A549 (cell line): ENCODE measurements around the gene GSTM5. TPM values are rescaled to one million over a fixed set of nuclear protein-coding genes. Genes with fewer than 3 reads are reported as not detected.

Experiments
- ATAC-seq, 2 experiments: fragments of 200-7000 bp in 1 of 2; fragments of >200 bp in 1 of 2; cut with Nextera tagmentation in 1 of 2; cut with Tn5 transposase in 1 of 2; 3 replicates each; pipeline versions ENCODE4 v1.8.0 to v1.9.1; 2018 to 2020; ENCODE audit warnings: mild to moderate bottlenecking in 1 of 2, moderate library complexity in 1 of 2
- CTCF ChIA-PET: fragments of 300-600 bp; sonication (Branson Sonifier 250); formaldehyde crosslinking; extraction: SDS; loops from one replicate; lab custom pipeline; 2021; ENCODE audit warnings: antibody characterized with exemption, inconsistent platforms; lab: Yijun Ruan, JAX
- POLR2A ChIA-PET: fragments of 350-600 bp; formaldehyde crosslinking; extraction: SDS; loops from one replicate; lab custom pipeline; 2021; ENCODE audit warnings: antibody characterized with exemption, inconsistent platforms; lab: Yijun Ruan, JAX
- DNase-seq, 2 experiments: peaks; one replicate each; pipeline versions ENCODE4 v3.0.0 to v3.0.0-alpha.2; 2011 to 2016; ENCODE audit warnings: low read depth in 1 of 2, low spot score in 1 of 2
- FAIRE-seq: peaks from 2 replicates; lab custom pipeline; 2011; peaks lifted over from hg19 to GRCh38; lab: Jason Lieb, UNC
- H3K27ac ChIP-seq, 2 experiments: fragments of >200 bp; sonication (Bioruptor Twin); formaldehyde crosslinking; 3 replicates each; pipeline ENCODE4 v1.5.1; 2016 to 2017
- H3K4me1 ChIP-seq: fragments of >200 bp; sonication (Bioruptor Twin); formaldehyde crosslinking; 3 replicates; pipeline ENCODE4 v1.6.1; 2016
- H3K4me2 ChIP-seq: fragments of >200 bp; sonication (Bioruptor Twin); formaldehyde crosslinking; 3 replicates; pipeline ENCODE4 v1.6.1; 2016
- H3K4me3 ChIP-seq: fragments of >200 bp; sonication (Bioruptor Twin); formaldehyde crosslinking; 3 replicates; pipeline ENCODE4 v1.5.1; 2016
- H3K9me3 ChIP-seq: fragments of >200 bp; sonication (Bioruptor Twin); formaldehyde crosslinking; 3 replicates; pipeline ENCODE4 v1.6.1; 2016
- BHLHE40 ChIP-seq: IDR thresholded peaks from 2 replicates; pipeline ENCODE4 v1.6.1; 2012; ENCODE audit warnings: low read depth, low read length, inconsistent platforms
- CBX8 ChIP-seq: fragments of 200-600 bp; sonication (generic); IDR thresholded peaks from 2 replicates; pipeline ENCODE4 v1.6.1; 2016
- CEBPB ChIP-seq, 2 experiments: fragments of >200 bp in 1 of 2; sonication (Bioruptor Twin) in 1 of 2; formaldehyde crosslinking in 1 of 2; IDR thresholded peaks; 2 replicates each; pipeline ENCODE4 v1.6.1; 2012 to 2016
- CHD4 ChIP-seq: fragments of 200-600 bp; sonication (generic); IDR thresholded peaks from 2 replicates; pipeline ENCODE4 v1.6.1; 2016; ENCODE audit warnings: antibody characterized with exemption, mild to moderate bottlenecking, borderline replicate concordance
- EHMT2 ChIP-seq: fragments of 200-600 bp; sonication (generic); IDR thresholded peaks from 2 replicates; pipeline ENCODE4 v1.6.1; 2016; ENCODE audit warnings: antibody characterized with exemption, low read depth, mild to moderate bottlenecking, moderate library complexity
- GATA3 ChIP-seq: IDR thresholded peaks from 2 replicates; pipeline ENCODE4 v1.6.1; 2012; ENCODE audit warnings: borderline replicate concordance
- HMGXB4 ChIP-seq: fragments of 250-450 bp; sonication (Bioruptor Pico); IDR thresholded peaks from 2 replicates; pipeline ENCODE4 v1.5.0; 2021; ENCODE audit warnings: mild to moderate bottlenecking, moderate library complexity, borderline replicate concordance
- JUNB ChIP-seq: fragments of >200 bp; sonication (Bioruptor Twin); formaldehyde crosslinking; IDR thresholded peaks from 2 replicates; pipeline ENCODE4 v1.6.1; 2016
- MAFK ChIP-seq: fragments of 450-650 bp; IDR thresholded peaks from 2 replicates; pipeline ENCODE4 v1.6.1; 2014; ENCODE audit not compliant: partially characterized antibody
- RAD21 ChIP-seq, 2 experiments: fragments of >200 bp in 1 of 2; sonication (Bioruptor Twin) in 1 of 2; formaldehyde crosslinking in 1 of 2; IDR thresholded peaks in 1 of 2; conservative IDR thresholded peaks in 1 of 2; 2 replicates in 1 of 2; 3 replicates in 1 of 2; pipeline ENCODE4 v1.6.1; 2012 to 2018; ENCODE audit warnings: inconsistent platforms in 1 of 2
- RFX5 ChIP-seq: fragments of 450-650 bp; IDR thresholded peaks from 2 replicates; pipeline ENCODE4 v1.7.1; 2014; ENCODE audit warnings: antibody characterized with exemption, mild to moderate bottlenecking, moderate library complexity
- RNF2 ChIP-seq: fragments of 200-600 bp; sonication (generic); IDR thresholded peaks from 2 replicates; pipeline ENCODE4 v1.6.1; 2016; ENCODE audit warnings: low read depth, mild to moderate bottlenecking, antibody characterized with exemption, moderate library complexity, borderline replicate concordance
- ZC3H11A ChIP-seq: fragments of 450-650 bp; IDR thresholded peaks from 2 replicates; pipeline ENCODE4 v1.6.1; 2014; ENCODE audit warnings: antibody characterized with exemption, mild to moderate bottlenecking
- WGBS: methylation state at CpG from one replicate; pipeline ENCODE4 v1.1.6; 2017; ENCODE audit errors: missing lambda C conversion rate; 5-methylcytosine and 5-hydroxymethylcytosine counted together
- polyA plus RNA-seq, 4 experiments: library from polyadenylated mRNA; depleted of rRNA in 3 of 4; stranded (reverse); fragments of >200 nt; fragmentation: RNase III in 1 of 4; extraction: RNeasy Plus Mini Kit Qiagen cat#74134 plus additional on column Dnase treatment in 1 of 4; gene quantifications; 2 replicates in 3 of 4; 3 replicates in 1 of 4; pipeline ENCODE4 v1.2.3, GENCODE V29; 2011 to 2017
- TF ChIP-seq, protein P1 (sequence below): fragments of 450-650 bp; IDR thresholded peaks from 2 replicates; pipeline ENCODE4 v1.6.1; 2014; ENCODE audit warnings: antibody characterized with exemption
- TF ChIP-seq, protein P2 (sequence below): fragments of 250-450 bp; sonication (Bioruptor Pico); IDR thresholded peaks from 2 replicates; pipeline ENCODE4 v1.5.0; 2020; ENCODE audit warnings: low read depth, mild to moderate bottlenecking, moderate library complexity
- TF ChIP-seq, protein P3 (sequence below): fragments of >200 bp; sonication (Bioruptor Twin); formaldehyde crosslinking; IDR thresholded peaks from 2 replicates; pipeline ENCODE4 v1.6.1; 2016

The GSTM5 gene
- polyA plus RNA-seq, 2 of the 4 experiments (the other 2 are of a cell fraction) = not detected

DNA sequence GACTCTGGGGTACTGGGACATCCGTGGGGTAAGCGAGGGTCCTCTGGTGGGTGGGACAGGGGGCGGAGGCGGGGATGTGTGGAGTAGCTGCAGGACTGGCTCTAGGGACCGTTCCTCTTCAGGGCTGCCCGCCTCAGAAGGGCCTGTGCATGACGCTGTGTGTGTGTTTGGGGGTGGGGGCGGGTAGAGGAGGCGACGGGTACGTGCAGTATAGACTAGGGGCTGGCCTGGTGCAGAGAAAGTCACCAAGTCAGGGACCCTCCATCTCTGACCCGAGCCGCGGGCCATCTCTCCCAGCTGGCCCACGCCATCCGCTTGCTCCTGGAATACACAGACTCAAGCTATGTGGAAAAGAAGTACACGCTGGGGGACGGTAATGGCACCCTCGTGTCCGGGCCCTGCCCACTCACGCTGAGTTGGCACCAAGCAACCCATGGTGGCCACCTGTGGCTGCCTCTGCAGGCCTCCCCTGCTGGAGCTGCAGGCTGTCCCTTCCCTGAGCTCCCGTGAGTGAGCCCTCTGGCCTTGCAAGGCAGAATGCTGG lies 342 bp downstream of the GSTM5 start:
- no peaks in the 10 kb centered on the region for H3K9me3 ChIP-seq
- no peak overlapping the region for H3K4me3 ChIP-seq
- H3K27ac ChIP-seq = no peak overlapping the region
- no peaks in the 10 kb centered on the region for H3K4me1 ChIP-seq
- no peak for ATAC-seq
- ChIA-PET POLR2A (no interaction called here), CTCF (interaction anchor here (1.3 kb wide), 1 partner anchor 62 kb away, joined by 4 read pairs; no protein-coding TSS in a partner anchor)
- DNase-seq = no peak
- no peak overlapping the region for H3K4me2 ChIP-seq
- TF ChIP-seq CBX8 (no peak), RFX5 (no peak), ZC3H11A (no peak), GATA3 (no peak), RNF2 (no peak), RAD21 (conservative IDR thresholded peaks at IDR 0.05 in 1 of 2, IDR thresholded peaks at IDR 0.05 in 1 of 2) (no peak), CEBPB (IDR thresholded peaks at IDR 0.05) (no peak), JUNB (no peak), BHLHE40 (no peak)
- TF ChIP-seq, protein P1, sequence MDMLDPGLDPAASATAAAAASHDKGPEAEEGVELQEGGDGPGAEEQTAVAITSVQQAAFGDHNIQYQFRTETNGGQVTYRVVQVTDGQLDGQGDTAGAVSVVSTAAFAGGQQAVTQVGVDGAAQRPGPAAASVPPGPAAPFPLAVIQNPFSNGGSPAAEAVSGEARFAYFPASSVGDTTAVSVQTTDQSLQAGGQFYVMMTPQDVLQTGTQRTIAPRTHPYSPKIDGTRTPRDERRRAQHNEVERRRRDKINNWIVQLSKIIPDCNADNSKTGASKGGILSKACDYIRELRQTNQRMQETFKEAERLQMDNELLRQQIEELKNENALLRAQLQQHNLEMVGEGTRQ = no peak
- WGBS = 86% methylated on average over 1 of the region's 22 CpGs
- FAIRE-seq = no peak

GRCh38 chr1:109713636-109714035 lies 1.6 kb downstream of the GSTM5 start:
- POLR2A ChIA-PET = no interaction called here

More at GRCh38 chr1:109713636-109714035, 1.6 kb downstream of the GSTM5 start:
- no peak for ATAC-seq
- Histone ChIP-seq H3K9me3 (no peaks in the 10 kb centered on the region), H3K4me2 (no peak overlapping the region), H3K4me1 (peaks cover 2% of the 10 kb centered on the region; the same call in 2 of the 3 replicates), H3K27ac (no peak overlapping the region), H3K4me3 (no peak overlapping the region)
- CTCF ChIA-PET = interaction anchor here (0.7 to 1.0 kb wide), 2 partner anchors 168 to 172 kb away, joined by 3 to 4 read pairs; no protein-coding TSS in a partner anchor
- WGBS = 48% methylated on average over 5 of the region's 5 CpGs
- FAIRE-seq = no peak
- TF ChIP-seq, protein P1 = no peak
- TF ChIP-seq, protein P2, sequence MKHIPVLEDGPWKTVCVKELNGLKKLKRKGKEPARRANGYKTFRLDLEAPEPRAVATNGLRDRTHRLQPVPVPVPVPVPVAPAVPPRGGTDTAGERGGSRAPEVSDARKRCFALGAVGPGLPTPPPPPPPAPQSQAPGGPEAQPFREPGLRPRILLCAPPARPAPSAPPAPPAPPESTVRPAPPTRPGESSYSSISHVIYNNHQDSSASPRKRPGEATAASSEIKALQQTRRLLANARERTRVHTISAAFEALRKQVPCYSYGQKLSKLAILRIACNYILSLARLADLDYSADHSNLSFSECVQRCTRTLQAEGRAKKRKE (CRISPR knock-in tag) = no peak
- TF ChIP-seq MAFK (no peak), RFX5 (no peak), RAD21 (conservative IDR thresholded peaks at IDR 0.05 in 1 of 2, IDR thresholded peaks at IDR 0.05 in 1 of 2) (no peak), CHD4 (no peak), HMGXB4 (no peak), EHMT2 (no peak)
- TF ChIP-seq, protein P3, sequence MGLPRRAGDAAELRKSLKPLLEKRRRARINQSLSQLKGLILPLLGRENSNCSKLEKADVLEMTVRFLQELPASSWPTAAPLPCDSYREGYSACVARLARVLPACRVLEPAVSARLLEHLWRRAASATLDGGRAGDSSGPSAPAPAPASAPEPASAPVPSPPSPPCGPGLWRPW = no peak
- no peak for DNase-seq
